Germinal center (tissue), 1 donor: Measurements from ENCODE around the gene IL16.

Experiments used
- DNase-seq: peaks from one replicate; pipeline ENCODE4 v3.0.0; 2012; ENCODE audit warnings: mixed read lengths, low spot score

IL16 gene

DNA sequence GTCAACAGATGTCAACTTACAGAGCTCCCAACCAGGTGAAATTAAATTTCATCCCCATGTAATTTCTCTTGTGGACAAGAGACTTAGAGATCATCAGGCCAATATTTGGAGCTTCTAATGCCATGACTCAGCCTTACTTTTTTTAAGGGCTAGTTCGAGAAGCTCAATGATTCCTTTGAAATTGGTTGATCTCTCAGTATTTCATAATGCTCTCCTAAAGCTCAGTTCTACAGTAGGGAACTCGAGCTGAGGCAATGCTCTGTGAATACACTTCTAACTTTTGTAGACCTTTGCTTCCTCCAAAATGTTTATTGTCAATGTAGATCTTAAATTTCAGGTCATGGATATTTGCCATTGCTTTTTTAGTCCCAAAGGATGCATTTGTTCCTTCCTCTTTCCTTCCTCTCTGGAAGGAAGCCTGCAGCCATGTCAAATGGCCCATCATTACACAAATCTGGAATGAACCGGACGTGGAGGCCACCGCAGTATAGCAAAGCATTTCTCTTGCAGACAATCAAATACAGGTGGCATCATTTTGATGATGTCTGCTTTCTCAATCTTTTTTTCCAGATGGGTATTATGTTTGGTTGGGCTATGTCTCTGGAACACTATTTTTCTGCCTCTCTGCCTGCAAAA, 98.9 kb downstream of the IL16 start:
- DNase-seq: no peak

DNA sequence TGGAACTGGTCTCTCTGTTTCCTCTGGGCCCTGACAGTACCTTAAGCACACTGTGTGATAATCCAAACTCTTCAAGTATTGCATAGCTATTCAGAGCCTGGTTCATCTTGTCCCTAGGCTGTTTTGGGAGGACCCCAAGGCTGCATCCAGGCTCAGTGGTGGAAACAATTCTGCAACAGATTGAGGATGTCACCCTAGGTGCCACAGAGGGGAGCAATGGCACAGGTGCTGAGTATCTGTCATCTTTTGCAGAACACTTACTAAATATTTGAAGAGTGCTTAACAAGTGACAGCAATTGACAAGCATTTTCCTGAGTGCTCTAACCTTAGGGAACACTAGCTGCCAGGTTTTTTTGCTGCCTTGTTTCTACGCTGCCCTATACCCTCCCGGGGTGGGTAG, 99.5 kb downstream of the IL16 start:
- no peak for DNase-seq

DNA sequence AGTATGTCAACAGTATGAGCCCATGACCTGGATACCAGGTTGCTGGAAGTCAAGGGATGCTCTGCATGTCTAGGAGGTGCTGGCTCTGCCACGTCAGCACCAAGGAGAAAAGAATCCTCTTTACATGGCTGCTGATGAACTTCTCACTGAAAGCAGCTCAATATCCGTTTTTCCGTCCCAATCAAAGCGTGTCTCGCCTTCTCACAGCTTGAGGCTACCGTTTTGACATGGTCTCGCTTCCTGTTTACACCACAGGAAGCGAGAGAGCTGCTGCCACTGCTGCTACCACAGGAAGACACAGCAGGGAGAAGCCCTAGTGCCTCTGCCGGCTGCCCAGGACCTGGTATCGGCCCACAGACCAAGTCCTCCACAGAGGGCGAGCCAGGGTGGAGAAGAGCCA, 100.0 kb downstream of the IL16 start:
- peak; percentile 40 for DNase-seq

DNA sequence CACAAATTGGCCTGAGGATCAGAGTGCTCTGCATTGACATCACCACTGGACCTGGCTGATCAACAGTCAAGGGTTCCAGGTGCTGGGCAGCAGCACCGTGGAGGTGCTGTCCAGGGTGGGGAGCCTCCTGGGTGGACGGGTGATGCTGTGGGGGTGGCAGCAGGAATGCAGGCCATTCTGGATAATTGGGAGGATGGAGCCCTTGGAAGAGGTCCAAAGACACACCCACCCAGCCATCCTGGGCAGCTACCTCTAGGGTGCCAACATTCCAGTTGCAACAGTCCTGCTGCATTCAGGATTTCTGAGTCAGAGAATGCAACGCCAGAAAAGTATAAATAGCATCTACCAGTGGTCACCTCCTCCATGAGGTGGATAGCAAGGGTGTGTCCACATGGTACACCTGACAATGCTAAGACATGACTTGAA, 100.5 kb downstream of the IL16 start:
- no peak for DNase-seq

DNA sequence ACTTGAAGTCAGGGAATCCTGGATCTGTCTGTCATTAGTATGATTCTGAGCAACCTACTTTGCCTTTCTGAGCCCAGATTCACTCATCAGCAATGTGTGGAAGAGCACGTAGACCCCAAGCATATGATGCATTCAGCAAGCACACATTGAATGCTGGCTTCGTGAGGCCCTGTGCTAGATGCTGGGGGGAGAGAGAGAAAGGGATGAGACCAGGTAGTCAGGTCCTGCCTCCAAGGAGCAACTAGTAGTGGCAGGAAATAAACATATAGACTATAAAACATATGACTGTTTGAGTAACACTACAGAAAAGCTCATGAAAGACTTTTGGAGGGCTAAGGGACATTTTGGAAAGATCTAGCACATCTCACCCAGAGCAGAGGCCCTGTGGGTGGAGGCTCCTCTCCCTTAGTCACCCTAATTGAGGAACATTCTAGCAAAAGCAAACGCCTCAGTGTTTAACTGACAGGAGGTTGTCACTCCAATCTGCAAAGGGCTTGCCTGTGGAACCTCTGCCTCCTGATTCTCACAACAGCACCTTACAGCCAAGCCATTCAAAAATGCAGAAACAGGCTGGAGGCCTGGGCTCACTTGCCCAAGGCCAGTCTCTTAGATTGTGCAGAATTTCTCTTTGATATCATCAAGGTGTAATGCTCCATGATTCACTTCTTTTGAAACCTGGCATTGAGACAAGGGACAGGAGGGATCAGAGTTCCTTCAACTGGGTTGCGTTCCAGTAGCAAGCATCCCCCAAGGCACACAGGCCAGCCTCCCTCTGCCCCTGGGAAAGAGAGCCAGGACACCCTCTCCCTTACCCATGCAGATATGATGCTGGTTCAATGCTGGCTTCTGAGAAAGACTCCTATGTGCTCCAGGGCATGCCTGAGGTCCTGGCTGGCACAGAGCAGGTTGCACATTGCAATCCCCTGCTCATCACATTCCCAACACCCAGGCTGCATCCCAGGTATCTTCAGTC, 101.2 kb downstream of the IL16 start:
- no peak for DNase-seq

DNA sequence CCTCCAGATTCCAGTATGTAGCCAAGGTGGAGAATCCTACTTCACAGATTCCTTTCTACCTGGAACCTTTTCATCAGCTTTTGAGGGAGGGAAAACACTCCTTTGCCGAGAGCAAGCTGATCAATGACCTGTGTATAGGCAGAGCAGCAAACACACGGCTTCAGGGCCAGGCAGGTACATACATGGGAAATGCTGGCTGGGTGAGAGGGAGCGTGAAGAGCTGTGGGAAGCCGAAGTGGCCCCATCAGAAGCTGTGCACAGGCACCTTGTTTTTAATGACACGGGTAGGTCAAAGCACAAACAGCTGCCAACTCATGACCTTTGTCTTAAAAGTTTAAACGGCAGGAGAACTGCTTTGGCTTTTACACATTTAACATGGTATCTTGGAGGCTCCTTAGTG, 101.9 kb downstream of the IL16 start:
- DNase-seq: no peak

DNA sequence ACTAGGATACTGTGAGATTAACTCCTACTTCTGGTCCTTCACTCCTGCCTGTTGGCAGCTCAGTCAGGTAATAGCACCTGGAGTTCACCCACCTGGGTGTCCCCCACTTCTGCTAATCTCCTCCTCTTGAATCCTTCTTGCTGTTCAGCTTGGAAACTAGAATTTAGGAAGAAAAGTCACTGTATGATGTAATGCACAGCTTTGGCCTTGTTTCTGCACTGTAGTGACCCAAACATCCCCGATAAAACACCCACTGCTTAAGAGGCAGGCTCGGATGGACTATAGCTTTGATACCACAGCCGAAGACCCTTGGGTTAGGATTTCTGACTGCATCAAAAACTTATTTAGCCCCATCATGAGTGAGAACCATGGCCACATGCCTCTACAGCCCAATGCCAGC, 102.5 kb downstream of the IL16 start:
- no peak for DNase-seq

DNA sequence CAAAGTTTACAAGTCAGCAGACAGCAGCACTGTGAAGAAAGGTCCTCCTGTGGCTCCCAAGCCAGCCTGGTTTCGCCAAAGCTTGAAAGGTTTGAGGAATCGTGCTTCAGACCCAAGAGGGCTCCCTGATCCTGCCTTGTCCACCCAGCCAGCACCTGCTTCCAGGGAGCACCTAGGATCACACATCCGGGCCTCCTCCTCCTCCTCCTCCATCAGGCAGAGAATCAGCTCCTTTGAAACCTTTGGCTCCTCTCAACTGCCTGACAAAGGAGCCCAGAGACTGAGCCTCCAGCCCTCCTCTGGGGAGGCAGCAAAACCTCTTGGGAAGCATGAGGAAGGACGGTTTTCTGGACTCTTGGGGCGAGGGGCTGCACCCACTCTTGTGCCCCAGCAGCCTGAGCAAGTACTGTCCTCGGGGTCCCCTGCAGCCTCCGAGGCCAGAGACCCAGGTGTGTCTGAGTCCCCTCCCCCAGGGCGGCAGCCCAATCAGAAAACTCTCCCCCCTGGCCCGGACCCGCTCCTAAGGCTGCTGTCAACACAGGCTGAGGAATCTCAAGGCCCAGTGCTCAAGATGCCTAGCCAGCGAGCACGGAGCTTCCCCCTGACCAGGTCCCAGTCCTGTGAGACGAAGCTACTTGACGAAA, 103.1 kb downstream of the IL16 start:
- no peak for DNase-seq

DNA sequence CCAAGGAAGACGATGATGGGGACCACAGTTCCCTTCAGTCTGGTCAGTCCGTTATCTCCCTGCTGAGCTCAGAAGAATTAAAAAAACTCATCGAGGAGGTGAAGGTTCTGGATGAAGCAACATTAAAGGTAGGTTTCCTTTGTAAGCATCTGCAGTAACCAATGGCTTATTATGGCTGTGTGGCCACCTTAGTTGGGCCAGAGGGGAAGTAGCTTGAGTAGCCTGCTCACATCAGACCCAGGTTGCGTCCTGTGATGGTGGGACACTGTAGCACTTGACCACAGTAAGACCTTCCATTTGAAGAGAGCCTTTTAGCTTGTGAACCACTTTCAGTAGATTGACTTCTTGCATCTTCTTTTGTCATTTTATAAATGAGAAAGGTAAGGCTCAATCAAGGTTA, 104.7 kb downstream of the IL16 start:
- DNase-seq: no peak

DNA sequence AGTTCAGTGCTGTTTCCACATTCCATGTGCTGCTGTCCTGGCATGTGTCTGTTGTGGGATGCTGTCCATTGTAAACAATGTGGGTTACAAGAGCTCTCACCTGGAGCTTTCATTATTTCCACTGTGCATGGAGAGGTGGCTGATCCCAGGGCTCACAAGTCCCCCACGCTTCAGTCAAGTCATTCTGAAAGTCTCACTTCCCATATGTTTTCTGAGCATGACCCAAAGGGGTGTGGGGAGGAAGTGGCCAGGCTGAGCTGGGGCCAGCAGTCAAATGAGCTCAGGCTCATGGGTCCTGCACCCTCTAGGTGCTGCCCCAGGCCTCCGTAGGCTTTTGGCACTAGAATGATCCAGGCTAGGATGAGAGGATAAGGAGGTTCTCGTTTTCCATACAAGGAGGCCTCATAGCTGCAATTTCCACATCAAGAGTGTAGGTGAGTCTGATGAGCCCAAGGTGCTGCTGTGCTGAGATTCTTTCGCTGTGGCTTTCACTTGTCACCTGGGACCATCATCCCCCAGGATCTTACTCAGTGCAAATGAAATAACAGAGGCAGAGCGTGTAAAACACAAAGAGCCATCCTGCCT, 105.2 kb downstream of the IL16 start:
- peak; percentile 64 for DNase-seq

DNA sequence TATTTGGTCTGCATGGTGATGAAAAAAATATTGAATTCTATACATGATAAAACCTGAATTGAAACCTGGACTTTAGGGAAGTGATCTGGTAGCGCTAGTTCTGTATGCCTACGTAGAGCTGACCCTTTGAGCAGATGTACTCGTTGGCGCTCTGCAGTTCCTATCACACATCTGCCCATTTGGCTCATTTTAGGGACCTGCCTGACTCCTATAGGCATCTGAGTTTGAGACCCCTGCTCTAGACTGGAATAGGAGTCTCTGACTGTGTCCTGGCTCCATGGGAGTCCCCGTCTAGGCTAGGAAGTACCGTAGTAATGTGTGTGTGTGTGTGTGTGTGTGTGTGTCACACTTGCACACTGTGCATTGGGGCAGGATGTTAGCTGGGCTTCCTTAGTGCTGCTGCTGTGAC, 106.0 kb downstream of the IL16 start:
- peak; percentile 60 for DNase-seq

DNA sequence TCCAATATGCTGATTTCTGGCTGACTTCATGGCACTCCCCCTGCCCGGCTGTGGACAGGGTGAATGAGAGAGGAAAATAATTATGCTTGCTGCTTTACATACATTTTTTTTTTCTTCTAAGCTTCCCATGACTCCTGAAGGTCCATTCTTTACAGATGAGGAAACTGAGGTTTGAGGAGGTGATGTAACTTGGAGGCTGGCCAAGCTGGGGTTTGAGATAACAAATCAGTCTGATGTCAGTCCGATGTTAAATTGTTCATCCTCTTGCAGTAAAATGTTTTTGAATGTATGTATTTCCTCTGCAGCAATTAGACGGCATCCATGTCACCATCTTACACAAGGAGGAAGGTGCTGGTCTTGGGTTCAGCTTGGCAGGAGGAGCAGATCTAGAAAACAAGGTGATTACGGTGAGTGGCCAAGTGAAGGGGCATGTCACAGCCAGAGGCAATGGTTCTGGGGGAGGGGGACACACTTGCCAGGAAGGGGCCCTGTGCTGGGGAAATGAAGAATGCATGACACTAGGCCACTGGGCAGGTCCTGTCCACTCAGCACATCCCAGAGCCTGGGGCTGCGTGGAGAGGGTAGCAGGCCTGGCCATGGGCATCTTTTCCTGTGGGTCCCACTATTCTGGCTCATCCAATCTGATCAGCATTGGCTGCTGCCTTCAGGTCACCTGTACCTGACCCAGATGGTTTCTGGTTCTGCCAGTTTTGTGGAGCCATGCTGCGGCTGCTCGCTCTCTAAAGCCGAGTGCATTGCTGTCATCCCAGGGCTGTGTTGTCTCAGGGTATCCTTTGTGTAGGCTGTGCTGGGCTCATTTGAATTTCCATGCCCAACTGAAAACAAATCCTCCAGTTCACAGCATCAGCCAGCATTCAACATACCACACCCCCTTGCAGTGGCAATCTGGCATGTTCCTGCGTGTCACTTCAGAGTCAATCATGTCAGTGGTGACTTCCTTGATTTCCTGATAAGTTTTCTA, 106.9 kb downstream of the IL16 start:
- DNase-seq: no peak

DNA sequence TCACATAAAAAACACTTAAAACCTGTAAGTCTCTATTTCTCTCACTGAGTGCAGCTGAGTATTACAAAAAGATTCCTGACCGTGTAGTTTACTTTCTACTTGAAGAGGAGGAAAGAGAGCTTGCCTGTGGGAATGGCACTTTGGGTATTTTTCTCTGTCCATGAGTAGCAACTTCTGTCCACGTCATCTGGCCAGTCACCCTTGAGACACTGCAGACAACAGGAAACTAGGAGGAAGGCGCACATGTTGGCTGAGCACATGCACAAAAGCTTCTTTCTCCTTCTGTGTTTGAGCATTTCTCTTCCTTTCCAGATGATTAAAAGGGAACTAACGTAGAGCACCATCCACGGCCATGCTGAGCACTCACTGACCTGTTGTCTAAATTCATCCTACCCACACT, 107.5 kb downstream of the IL16 start:
- DNase-seq: no peak

DNA sequence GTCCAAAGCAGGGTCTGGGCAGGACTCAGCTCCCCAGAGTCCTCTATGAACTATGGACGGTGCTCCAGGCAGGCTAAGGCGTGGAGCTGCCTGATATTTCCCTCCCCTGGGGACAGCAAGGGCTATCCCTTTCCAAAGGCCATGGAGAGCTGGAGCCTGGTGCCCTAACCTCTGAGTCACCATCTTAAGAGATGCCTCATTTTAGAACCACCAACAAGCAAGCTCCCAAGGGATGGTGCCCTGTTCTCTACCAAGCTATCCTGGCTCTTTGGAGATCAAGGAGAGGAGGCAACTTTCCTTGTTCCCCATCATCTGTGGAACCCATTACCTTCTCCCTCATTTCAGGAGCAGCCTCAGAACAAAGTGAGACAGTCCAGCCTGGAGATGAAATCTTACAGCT, 111.6 kb downstream of the IL16 start:
- no peak for DNase-seq

DNA sequence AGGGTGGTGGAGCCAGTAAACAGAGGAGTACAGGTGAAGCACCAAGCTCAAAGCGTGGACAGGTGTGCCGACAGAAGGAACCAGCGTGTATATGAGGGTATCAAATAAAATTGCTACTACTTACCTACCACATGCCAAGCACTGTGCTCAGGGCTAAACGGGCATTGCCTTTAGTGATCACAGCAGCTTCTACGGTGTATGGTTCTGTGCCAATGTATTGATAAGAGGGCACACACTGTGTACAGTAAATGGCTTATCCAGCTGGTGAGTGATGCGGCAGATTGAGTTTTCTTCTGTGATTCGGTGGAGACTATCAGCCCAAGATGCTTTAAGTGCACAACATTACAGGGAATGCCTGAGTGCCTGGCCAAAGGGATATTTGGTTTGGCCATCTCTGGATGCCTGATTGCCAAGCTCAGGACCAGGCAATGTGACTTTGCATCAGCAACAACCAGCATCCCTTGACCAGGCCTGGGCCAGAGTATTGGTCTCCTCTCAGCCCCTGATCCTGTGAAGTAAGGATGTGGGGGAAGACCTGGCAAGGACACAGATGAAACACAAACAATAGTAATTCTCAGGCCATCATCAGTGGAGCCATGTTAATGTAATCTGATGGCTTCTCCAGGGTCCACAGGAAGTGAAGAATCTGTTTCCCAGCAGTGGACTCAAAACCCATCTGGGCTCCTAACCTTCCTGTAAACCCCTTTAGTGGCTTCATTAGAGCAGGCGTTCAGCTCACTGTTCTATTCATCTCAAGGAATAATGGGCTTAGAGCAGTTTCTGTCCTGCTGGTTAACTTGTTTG, 113.2 kb downstream of the IL16 start:
- DNase-seq: no peak

DNA sequence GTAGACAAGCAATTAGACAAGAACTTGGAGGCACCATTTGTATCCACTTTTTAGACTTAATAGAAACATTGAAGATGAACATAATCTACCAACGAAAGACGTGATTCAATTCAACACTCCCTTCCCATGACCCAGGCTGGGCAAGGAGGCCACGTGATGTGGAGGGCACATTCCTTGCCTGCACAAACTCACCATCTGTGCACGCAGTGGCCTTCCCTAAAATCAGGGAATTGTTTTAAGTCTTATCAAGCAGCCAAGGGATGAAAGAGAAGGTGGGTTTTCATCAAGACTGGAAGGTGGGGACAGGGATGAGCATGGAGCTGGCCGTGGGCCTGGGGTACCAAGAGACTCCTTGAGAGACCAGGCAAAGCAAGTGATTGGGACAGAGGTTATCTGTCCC, 113.8 kb downstream of the IL16 start:
- DNase-seq: no peak

DNA sequence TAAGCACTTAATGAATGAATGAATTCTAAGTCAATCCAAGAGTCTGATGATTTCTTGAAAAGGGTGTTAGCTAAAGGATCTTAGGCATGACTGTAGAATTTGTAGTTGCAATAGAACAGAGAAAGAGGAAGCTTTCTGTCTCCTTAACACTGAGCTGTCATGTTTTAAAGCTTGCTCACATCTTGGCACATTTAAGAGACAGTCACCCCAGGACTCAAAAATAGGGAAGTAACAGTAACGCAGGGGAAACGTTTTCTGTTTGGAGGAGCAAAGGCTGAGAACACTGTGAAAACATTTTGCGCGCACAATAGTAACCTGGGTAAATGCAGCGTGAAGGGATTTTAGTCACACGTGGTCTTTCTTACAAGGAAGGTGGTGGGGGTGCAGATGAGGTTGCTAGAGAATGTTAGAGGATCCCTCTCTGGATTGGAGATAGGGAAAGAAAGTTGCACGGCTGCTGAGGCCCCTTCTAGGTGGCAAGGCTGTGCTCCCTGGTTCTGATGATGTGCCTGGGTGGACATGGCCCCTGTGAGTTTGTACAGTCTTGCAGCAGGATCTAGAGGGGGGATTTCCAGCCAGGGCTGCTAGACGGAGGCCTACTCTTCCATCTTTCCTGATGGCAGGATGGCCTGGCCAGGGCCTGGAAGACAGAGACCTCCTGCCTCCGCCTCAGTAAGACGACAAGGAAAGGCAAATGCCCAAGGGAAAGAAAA, 115.2 kb downstream of the IL16 start:
- peak; percentile 66 for DNase-seq

DNA sequence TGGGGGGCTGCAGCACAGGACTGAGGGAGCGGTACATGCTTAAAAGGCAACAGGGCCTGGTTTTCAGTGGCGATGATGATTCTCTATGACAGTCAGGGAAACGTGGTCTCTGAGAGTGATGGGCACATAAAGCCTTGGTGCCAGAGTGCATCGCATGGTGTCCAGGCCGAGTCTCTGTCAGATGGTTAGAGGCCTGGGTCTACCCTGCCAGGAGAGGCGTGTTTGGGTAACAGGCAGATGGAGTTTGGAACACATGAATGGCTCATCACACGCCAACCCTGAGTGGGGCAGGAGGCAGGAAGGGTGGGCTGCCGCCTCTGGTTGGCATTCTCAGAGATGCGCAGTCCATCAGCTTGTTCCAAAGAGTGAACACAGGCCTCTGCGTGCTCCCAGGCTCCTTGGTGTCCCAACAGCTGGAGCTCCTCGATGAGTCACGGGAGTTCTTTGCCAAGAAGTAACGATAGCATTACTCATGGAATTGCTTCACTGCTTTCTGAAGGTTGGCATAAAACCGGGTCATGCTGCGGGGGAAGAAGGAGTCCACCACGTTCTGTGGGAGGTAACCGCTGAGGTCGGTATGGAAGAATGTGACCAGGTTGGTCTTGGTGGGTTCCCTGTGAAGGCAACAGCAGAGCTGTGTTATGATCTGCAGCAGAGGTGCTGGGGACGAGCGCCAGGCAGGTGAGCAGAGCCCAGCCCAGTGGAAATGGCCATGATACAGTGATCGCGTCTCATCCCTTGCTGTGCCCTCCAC, 116.3 kb downstream of the IL16 start:
- no peak for DNase-seq

DNA sequence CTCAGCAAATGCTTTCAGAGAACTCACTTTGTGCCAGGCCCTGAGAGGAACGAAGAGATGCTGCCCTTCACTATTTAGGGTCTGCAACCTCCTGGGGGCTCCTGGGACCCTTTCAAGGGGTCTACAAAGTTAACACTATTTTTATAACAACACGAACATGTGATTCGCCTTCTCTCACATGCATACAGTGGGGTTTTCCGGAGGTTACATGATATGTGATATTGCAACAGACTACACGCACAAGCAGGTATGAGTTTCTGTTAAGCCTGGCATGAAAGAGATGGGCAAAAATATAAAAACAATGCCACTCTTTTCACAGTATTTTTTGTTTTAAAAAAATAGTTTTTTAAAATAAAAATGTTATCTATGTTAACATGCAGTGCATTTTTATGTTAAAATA, 117.0 kb downstream of the IL16 start:
- DNase-seq: no peak
